NCI-H1417 (cell line): ENCODE results near the gene CAMKK2.
A peak's percentile ranks its signal among the peaks of the same experiment; 100 is the strongest.
"Not testable (repeated sequence)": the region's sequence is repeated elsewhere in the genome, so short reads cannot be mapped to it uniquely, and the experiment has no call there.

Source experiments
- DNase-seq, 3 experiments: peaks; one replicate each; lab custom pipeline; 2025; lab: John Stamatoyannopoulos, UW

CAMKK2 gene

DNA sequence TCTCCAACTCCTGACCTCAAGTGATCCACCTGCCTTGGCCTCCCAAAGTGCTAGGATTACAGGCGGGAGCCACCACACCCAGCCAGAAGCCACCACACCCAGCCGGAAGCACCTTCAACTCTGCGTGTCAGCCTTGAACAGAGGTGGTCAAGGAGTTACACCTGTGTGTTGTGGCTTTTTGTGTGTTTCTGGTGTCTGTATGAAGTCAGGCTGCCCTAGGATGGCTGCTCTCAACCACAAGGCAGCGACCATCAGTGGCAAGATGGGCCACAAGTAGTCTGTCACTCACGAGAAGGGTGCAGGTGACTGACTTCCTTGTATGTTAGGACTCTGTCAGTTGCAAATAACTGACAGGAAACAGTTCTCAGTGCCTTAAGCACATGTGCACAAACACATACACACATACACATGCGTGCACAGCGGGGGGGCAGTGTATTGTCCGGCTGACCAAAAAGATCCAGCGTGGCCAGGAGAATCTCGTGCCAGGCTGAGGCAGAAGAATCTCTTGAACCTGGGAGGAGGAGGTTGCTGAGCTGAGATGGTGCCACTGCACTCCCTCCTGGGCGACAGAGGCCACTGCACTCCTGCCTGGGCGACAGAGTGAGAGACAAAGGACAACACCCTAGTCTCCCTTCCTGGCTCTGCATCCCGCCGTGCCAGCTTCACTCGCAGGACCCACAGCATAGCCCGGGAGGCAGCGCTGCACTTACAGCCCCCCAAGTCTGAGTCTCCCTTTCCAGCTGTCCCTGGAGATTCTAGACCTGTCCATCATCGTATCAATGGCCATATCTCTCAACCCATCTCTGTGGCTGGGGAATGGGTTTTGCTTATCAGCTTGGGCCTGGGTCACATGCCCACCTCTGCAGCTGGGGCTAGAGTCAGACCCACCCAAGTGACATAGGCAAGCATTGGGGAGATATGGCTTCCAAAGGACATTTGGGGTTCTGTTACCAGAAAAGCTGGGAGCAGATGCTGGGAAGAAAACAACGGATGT is 72.9 kb downstream of the CAMKK2 start:
- peak in 1 of 3 experiments; percentile 14 for DNase-seq

DNA sequence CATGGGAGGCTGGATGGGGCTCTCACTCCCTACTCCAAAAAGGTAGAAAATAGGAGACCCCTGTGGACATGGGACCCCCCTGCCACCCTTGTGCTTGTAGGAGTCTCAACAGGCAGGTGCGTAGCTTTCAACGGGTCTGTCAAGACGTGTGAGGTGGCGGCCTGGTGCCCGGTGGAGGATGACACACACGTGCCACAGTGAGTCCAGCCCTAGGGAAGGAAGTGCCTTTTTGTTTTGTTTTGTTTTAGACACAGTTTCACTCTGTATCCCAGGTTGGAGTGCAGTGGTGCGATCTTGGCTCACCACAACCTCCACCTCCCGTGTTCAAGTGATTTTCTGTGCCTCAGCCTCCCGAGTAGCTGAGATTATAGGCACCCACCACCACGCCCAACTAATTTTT is 73.7 kb downstream of the CAMKK2 start:
- no peak for DNase-seq

DNA sequence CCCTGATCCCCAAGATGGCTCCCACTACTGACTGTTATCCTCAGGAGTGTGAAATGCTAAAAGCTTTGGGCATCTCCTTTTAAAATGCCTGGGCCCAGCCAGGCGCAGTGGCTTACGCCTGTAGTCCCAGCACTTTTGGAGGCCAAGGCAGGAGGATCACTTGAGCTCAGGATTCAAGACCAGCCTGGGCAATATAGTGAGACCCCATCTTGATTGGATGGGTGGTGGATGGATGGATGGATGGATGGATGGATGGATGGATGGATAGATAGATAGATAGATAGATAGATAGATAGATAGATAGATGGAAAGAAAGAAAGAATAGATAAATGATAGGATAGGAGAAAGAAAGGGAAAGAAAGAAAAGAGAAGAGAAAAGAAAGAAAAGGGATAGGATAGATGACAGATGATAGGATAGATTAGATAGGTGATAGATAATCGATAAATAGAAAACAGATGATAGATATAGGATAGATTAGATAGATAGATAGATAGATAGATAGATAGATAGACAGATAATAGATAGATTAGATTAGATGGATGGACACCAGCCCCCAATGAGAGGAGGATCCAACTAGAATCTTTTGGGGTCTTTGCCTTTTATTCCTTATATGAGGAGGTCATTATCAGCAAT is 77.0 kb downstream of the CAMKK2 start:
- DNase-seq, result no peak

DNA sequence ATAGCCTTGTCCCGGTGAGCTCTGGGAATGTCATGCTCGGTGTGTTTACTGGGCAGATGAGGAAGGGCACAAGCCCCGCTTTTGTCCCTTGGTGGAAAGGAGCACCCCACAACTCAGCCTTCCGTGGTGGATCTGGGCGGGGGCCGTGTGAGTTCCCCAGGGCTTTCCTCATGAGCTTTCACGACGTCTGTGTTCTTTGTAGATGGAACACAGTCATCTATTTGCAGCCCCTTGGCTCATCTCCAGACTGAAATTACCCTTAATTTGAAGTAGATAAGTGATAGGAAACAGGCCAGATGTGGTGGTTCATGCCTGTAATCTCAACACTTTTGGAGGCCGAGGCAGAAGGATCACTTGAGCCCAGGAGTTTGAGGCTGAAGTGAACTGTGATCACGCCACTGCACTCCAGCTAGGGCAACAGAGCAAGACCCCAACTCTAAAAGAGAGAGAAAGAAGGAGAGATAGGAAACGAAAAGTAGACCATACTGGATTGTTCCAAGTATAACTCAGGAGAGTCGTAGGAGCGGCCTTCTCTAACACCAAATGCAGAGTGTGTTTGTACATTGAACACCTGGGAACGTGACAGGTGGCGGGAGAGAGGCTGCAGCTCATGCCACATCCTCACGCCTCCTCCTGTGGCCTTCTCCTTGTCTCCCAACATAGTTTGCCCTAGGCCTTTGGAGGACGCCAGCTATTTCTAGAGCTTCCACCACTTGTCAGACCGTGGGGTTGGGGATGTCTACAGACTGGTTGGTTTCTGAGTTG is 77.7 kb downstream of the CAMKK2 start:
- DNase-seq, result no peak

DNA sequence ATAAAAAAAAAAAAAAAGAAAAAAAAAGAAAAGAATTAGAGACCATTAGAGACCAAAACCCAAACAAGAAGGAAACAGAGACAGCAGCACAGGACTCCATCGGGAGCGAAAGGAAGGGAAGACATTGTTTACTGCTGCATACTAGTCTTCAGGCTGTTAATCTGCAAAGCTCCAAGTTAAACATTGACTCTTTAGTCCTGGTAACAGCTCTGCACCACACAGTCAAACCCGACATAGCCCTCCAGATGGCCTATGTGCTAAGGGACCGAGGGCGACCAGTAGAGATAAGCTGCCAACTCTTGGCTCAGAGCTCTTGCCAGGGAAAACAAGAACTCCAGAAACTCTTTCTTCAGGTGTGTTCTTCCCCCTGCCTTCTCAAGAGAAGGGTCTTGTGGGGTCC is 78.7 kb downstream of the CAMKK2 start:
- DNase-seq, result no peak

DNA sequence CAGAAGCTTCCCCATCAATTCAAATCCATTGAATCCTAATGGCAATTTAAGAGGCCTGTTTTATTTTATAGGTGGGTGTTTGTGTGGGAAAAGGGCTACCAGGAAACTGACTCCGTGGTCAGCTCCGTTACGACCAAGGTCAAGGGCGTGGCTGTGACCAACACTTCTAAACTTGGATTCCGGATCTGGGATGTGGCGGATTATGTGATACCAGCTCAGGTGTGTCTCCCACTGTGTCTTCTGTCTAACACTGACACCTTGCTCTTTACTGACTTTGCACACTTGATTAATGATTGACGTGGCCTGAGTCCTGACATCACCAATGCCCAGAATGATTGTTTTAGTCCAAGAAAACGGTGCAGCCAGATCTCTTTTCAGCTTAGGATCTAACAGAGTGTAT is 79.4 kb downstream of the CAMKK2 start:
- DNase-seq, result no peak

DNA sequence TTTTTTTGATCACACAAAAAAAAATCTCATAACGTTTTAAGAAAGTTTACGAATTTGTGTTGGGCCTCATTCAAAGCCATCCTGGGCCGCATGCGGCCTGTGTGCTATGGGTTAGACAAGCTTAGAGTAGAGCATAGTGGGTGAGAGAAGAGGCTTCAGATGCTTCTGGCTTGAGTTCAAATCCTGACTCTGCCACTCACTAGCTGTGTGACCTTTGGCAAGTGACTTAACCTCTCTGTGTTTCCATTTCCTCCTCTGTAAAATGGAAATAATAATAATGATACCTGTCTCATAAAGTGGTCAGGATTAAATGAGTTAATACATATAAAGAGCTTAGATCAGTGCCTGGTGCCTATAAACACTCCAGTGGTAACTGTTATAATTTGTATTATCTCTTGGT is 80.4 kb downstream of the CAMKK2 start:
- DNase-seq, result no peak

DNA sequence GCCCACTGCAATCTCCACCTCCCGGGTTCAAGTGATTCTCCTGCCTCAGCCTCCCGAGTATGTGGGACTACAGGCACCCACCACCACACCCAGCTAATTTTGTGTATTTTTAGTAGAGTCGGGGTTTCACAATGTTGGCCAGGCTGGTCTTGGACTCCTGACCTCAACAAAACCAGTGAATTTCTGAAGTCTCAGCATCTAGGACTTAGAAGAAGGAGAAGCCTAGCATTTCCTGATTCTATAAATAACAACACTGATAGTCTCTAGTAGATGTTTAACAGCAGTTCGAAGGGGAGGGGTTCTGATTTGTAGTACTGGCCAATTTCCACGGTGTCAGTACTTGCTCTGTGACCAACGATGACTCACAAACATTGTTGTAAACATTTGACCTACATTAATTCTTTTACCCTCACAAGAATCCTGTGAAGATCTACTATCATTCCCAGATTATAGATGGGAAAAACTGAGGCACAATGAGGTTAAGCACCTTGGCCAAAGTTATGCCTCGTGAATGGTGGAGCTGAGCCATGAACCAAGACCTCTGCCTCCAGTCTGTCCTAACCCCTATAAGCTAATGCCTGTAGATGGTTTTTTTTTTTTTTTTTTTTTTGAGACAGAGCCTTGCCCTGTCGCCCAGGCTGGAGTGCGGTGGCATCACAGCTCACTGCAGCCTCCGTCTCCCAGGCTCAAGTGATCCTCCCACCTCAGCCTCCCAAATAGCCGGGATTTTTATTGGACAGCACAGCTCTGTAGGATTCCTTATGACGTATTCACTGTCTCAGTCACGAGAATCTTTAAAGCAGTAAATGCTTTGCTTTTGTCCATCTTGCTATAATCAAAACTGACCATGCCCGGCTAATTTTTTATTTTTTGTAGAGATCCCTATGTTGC is 81.4 kb downstream of the CAMKK2 start:
- no peak for DNase-seq

DNA sequence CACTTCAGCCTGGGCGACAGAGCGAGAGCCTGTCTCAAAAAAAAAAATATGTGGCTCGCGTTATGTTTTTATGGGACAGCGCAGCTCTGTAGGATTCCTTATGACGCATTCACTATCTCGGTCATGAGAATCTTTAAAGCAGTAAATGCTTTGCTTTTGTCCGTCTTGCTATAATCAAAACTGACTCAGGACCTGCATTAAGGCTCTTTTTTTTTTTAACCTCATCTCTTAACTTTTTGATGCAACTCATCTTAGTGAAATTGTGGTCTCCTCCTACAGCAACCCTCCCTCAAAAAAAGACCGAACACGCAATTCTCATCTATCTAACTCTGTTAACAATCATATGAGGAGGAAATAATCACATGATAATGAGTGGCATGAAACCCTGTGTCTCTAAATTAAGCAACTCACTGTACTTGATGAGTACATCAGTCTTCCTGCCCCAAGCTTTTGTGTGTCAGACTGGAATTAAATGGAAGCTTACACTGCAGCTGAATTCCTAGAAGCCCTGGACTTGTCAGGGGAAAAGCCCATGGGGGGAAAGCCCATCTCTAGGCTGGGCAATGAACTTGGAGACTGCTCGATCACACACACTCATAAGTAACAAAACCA is 82.2 kb downstream of the CAMKK2 start:
- DNase-seq, result no peak

DNA sequence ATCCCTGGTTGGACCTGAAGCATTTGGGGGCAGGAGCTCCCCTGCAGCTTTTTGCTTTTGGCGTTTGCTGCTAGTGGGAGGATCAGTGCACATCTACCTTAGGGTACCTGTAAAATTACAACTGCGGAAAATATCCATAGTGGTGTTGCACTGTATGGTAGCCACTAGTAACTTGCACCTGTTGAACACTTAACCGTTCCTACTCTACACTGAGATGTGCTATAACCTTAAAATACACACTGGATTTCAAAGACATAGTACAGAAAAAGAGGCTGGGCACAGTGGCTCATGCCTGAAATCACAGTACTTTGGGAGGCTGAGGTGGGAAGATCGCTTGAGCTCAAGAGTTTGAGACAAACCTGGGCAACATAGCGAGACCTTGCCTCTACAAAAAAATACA is 83.6 kb downstream of the CAMKK2 start:
- no peak for DNase-seq

DNA sequence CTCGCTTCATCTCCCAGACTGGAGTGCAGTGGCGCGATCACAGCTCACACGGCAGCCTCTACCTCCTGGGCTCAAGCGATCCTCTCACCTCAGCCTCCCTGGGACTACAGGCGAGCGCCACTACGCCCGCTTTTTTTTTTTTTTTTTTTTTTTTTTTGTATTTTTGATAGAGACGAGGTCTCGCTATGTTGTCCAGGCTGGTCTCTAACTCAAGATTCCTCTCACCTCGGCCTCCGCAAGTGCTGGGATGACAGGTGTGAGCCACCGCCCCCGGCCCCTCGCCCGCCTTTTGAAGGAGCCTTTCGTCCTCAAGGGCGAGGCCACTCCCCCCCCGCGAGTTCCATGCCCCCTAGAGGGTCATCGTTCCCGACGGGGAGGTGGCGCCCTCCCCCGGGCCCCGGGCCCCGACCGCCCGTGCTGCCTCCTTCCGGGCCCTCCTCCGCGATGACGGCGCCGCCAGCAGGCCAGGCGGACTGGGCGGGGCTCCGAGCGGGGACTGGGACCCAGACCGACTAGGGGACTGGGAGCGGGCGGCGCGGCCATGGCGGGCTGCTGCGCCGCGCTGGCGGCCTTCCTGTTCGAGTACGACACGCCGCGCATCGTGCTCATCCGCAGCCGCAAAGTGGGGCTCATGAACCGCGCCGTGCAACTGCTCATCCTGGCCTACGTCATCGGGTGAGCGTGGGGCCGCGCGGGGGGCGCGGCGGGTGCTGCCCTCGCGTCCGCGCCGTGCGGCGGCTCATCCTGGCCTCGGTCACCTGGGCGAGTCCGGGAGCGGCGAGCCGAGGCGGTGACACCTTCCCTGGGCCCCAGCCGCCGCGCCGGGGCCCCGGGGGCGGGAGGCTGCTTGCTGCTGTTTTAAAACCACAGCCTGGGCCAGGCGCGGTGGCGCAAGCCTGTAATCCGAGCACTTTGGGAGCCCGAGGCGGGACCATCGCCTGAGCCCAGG is 86.6 kb downstream of the CAMKK2 start, which contains the start of gene P2RX4:
P2RX4 (plus strand) TSS at position 506 of the 949 bp plus-strand sequence; CDS start at position 542, 36 bp downstream.
- DNase-seq, result peak; percentile 82 to 89 (median 89)

DNA sequence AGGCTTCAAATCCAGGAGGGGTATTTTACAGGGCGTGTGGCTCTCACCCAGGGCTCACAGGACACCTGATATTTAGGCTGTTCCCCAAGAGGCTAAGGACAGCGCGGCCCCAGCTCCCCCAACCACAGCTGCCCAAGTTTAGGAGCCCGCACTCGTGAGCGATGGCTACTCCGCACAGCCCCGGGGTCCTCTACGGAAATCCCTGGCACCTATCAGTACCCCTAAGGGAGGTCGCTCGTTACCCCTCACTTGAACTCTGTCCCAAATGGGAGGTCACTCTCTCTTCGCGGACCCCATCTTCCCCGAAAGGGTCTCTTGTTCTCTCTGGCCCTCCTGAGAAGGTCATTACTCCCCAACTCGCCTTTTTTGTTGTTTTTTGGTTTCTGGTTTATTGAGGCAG is 87.3 kb downstream of the CAMKK2 start:
- DNase-seq, result no peak

DNA sequence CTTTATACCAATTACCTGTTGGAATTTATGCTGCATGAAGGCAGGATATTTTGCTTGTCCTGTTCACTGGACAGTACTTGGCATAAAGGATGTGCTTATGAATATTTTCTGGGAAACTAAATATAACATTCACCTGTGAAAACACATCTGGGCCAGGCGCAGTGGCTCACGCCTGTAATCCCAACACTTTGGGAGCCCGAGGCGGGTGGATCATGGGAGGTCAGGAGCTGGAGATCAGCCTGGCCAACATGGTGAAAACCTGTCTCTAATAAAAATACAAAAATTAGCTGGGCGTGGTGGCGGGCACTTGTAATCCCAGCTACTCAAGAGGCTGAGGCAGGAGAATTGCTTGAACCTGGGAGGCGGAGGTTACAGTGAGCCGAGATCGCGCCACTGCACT is 87.9 kb downstream of the CAMKK2 start:
- DNase-seq, result not testable (repeated sequence)

DNA sequence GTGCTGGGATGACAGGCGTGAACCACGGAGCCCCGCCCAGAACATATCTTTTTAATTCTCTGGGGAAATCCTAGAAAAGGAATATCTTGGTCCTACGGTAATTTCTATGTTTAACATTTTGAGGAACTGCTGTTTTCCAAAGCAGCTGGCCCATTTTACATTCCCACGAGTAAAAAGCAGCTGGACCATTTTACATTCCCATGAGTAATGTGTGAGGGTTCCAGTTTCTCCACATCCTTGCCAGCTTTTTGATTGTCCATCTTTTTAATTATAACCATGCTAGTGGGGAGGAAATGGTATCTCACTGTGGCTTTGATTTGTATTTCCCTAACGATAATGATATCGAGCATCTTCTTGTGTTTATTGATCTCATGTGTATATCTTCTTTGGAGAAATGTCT is 91.0 kb downstream of the CAMKK2 start:
- no peak for DNase-seq

DNA sequence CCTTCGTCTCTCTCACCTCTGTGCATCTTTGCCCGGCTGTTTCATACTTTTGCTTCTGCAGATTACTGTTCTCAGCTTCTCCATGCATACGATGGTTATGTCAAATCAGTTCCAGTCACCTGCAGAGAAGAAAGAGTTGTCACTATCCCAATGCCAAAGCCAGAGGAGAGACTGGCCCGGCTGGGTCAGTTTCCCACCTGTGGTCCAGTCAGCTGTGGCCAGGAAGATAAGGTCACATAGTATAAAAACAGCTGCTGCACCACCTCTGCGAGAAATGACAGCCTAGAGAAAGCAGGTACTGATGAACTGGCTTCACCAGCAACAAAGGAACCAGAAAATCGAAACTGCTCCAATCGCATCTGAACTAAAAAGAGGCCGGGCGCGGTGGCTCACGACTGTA is 93.0 kb downstream of the CAMKK2 start:
- DNase-seq, result peak in 1 of 3 experiments; percentile 61

DNA sequence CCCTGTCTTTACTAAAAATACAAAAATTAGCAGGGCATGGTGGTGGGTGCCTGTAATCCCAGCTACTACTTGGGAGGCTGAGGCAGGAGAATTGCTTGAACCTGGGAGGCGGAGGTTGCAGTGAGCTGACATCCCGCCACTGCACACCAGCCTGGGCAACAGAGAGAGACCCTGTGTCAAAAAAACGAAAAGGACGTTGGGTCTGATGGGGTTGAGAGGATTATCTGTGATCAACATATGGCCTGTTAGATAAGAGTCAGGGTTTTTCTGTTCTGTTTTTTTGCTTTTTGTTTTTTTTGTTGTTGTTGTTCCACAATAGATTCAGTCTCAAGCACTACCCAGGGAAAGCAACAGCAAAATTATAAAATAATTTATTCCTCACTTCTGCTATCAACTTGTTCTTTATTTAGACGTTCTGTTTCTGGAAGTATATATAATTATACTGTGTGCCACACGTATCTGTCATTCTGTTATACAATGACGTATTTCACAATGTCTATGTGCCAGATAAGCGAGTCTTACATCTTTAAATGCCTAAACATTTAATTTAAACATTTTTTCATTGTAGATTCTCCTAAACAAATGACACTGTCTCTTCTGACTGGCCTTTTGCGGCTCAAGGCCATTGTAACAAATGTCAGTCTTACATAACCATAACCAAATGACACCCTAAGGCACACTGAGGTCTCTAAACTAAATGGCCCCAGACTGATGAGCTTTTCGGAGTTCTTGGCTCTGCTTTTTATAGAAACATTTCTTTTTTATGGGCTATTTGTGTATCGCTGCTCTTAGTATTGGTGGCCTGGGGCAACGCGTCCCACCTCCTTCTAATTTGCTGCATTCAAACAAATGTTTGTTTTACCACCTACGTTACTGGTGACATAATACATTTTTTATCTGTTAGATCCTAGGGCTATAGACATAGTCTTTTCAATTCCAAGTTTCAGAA is 93.8 kb downstream of the CAMKK2 start:
- peak in 2 of 3 experiments; percentile 59 to 79 for DNase-seq

DNA sequence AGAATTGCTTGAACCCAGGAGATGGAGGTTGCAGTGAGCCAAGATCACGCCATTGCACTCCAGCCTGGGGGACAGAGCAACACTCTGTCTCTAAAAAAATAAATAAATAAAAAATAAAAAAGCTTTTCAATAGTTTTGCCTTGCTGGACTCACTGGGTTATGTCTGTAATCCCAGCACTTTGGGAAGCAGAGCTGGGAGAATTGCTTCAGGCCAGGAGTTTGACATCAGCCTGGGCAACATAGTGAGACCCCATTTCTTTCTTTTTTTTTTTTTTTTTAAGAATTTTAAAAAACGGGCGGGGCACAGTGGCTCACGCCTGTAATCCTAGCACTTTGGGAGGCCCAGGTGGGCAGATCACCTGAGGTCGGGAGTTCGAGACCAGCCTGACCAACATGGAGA is 95.4 kb downstream of the CAMKK2 start:
- DNase-seq, result not testable (repeated sequence)

DNA sequence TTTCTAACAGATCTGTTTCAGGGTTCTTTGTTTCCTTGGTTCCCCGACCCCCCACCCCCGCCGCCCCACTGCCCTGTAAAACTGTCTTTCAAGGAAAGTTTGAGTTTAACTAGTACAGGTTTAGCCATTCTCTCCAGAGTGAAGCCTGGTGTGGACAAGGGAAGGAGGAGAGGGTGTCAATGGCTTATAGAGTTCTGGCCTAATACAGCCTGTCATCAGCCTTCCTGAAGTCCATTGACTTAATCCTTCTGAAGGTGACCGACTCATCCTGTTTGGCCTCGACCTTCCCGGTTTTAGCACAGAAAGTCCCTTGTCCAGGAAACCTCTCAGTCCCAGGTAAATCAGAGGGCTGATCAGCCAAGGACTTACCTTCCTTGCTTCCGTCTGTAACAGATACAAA is 97.6 kb downstream of the CAMKK2 start:
- DNase-seq, result no peak

DNA sequence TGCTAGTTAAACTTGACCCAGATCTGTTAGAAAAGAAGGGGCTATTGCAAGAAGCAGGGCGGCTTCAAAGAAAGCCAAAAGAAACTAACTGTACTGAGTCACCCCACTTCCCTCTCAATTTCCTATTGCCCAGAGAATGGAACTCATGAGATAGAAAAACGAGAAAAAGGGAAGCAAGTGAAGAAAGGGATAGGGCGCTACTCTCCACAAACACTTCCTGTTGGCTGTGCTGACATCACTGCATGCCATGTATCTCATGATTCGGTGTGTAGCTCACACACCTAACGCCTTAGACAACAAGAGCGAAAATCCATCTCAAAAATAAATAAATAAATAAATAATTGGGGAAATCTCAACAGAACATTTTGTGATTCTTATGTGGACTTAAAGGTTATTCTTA is 99.6 kb downstream of the CAMKK2 start:
- no peak for DNase-seq
